Measurements from ENCODE around the gene ERBB4.
"Not testable (repeated sequence)": the region's sequence is repeated elsewhere in the genome, so short reads cannot be mapped to it uniquely, and the experiment has no call there.

ERBB4 gene

GRCh38 chr2:212288308-212288707 is 250.3 kb downstream of the ERBB4 start:
- no peak for DNase-seq

- no peak for DNase-seq
Observed at GRCh38 chr2:212284166-212284565, 254.4 kb downstream of the ERBB4 start.

- no peak for DNase-seq
Observed at GRCh38 chr2:212282671-212283261, 255.8 kb downstream of the ERBB4 start.

GRCh38 chr2:212276813-212277212 is 261.8 kb downstream of the ERBB4 start:
- no peak for DNase-seq

GRCh38 chr2:212274215-212274614 is 264.4 kb downstream of the ERBB4 start:
- no peak for DNase-seq

GRCh38 chr2:212271583-212271982 is 267.0 kb downstream of the ERBB4 start:
- no peak for DNase-seq

GRCh38 chr2:212269005-212269404 is 269.6 kb downstream of the ERBB4 start:
- no peak for DNase-seq

GRCh38 chr2:212266297-212266696 is 272.3 kb downstream of the ERBB4 start:
- no peak for DNase-seq

GRCh38 chr2:212265777-212266176 is 272.8 kb downstream of the ERBB4 start:
- DNase-seq, result no peak

GRCh38 chr2:212264187-212264586 is 274.4 kb downstream of the ERBB4 start:
- no peak for DNase-seq

GRCh38 chr2:212259226-212259625 is 279.4 kb downstream of the ERBB4 start:
- no peak for DNase-seq

GRCh38 chr2:212254339-212254738 is 284.3 kb downstream of the ERBB4 start:
- no peak for DNase-seq

- no peak for DNase-seq
Observed at GRCh38 chr2:212249451-212249850, 289.2 kb downstream of the ERBB4 start.

- no peak for DNase-seq
Observed at GRCh38 chr2:212245880-212246279, 292.7 kb downstream of the ERBB4 start.

- no peak for DNase-seq
Observed at GRCh38 chr2:212242724-212243123, 295.9 kb downstream of the ERBB4 start.

GRCh38 chr2:212238152-212238551 is 300.4 kb downstream of the ERBB4 start:
- DNase-seq, result not testable (repeated sequence)

- DNase-seq, result no peak
Observed at GRCh38 chr2:212237350-212238095, 301.1 kb downstream of the ERBB4 start.

- DNase-seq, result no peak
Observed at GRCh38 chr2:212228743-212229171, 309.8 kb downstream of the ERBB4 start.

- no peak for DNase-seq
Observed at GRCh38 chr2:212227755-212228154, 310.8 kb downstream of the ERBB4 start.

GRCh38 chr2:212226114-212226513 is 312.5 kb downstream of the ERBB4 start:
- DNase-seq, result no peak

GRCh38 chr2:212223696-212224095 is 314.9 kb downstream of the ERBB4 start:
- DNase-seq, result no peak

GRCh38 chr2:212213191-212213590 is 325.4 kb downstream of the ERBB4 start:
- DNase-seq, result no peak

- DNase-seq, result no peak
Observed at GRCh38 chr2:212208467-212208866, 330.1 kb downstream of the ERBB4 start.

GRCh38 chr2:212197776-212198175 is 340.8 kb downstream of the ERBB4 start:
- DNase-seq, result no peak

GRCh38 chr2:212195626-212196025 is 343.0 kb downstream of the ERBB4 start:
- DNase-seq, result no peak

Measured in T-helper 9 cell (primary cell).